ENCODE measurements around the gene UBAP2L. TPM values are rescaled to one million over a fixed set of nuclear protein-coding genes. Genes with fewer than 3 reads are reported as not detected.

The UBAP2L gene
- total and polyA plus RNA-seq, 2 experiments from 2014 or later = 98.5 to 157 TPM

GRCh38 chr1:154316704-154317103, 95.9 kb downstream of the UBAP2L start:
- Mint-ChIP-seq H3K4me3 (no peak overlapping the region), H3K36me3 (ENCODE audit: low read depth) (no peaks in the 10 kb centered on the region; the same call in 2 of the 3 replicates)
- no peak for TF ChIP-seq REST (IDR thresholded peaks at IDR 0.05; ENCODE audit: unreplicated experiment)
- no peak for TF ChIP-seq ZNF114 (CRISPR knock-in tag; IDR thresholded peaks at IDR 0.05)
- TF ChIP-seq ZNF331 (CRISPR knock-in tag; IDR thresholded peaks at IDR 0.05; ENCODE audit: low read depth) = no peak
- no peak for TF ChIP-seq STAT1 (IDR thresholded peaks at IDR 0.05; ENCODE audit: unreplicated experiment)
- no peak for TF ChIP-seq ZNF462 (CRISPR knock-in tag; IDR thresholded peaks at IDR 0.05)
- no peak for TF ChIP-seq NANOG (IDR thresholded peaks at IDR 0.05; ENCODE audit: borderline replicate concordance)
- TF ChIP-seq ETS1 (IDR thresholded peaks at IDR 0.05) = no peak
- no peak for TF ChIP-seq EZH2 (IDR thresholded peaks at IDR 0.05; ENCODE audit: low read depth, unreplicated experiment)
- no peak for TF ChIP-seq POLR2AphosphoS5 (IDR thresholded peaks at IDR 0.05; ENCODE audit: low read depth)
- no peak for TF ChIP-seq CREB1 (CRISPR knock-in tag; IDR thresholded peaks at IDR 0.05; ENCODE audit: low read depth)
- TF ChIP-seq CTCF (conservative IDR thresholded peaks at IDR 0.05; ENCODE audit: low read depth in 2 of 2) = no peak

More at GRCh38 chr1:154316704-154317103, 95.9 kb downstream of the UBAP2L start:
- no peak for DNase-seq (ENCODE audit: low spot score)
- Histone ChIP-seq H3K27me3 (ENCODE audit: insufficient read depth) (no peaks in the 10 kb centered on the region), H3K4me3 (no peak overlapping the region), H3K4me1 (ENCODE audit: insufficient read depth) (no peaks in the 10 kb centered on the region), H3K79me2 (replicated peaks; ENCODE audit: insufficient read depth) (no peaks in the 10 kb centered on the region), H3K4me2 (no peak overlapping the region), H3K27ac (ENCODE audit: low read depth) (no peak overlapping the region), H4K20me1 (replicated peaks; ENCODE audit: insufficient read depth) (no peaks in the 10 kb centered on the region), H3K36me3 (ENCODE audit: insufficient read depth) (no peaks in the 10 kb centered on the region), H3K9me2 (ENCODE audit: insufficient read depth) (no peaks in the 10 kb centered on the region), H2AFZ (no peak overlapping the region), H3F3A (replicated peaks; ENCODE audit: low read depth) (no peaks in the 10 kb centered on the region)
- Mint-ChIP-seq H3K27ac (no peak overlapping the region), H3K9me3 (peaks cover 29% of the 10 kb centered on the region; the same call in 2 of the 3 replicates), H3K27me3 (ENCODE audit: insufficient read depth, low read depth, poor library complexity) (peaks cover 11% of the 10 kb centered on the region), H3K4me1 (peaks cover 4% of the 10 kb centered on the region; the same call in 1 of the 3 replicates)
- no peak for ATAC-seq

All from GM23338 (cell line).